ENCODE results near the gene MSL2. TPM values are rescaled to one million over a fixed set of nuclear protein-coding genes. Genes with fewer than 3 reads are reported as not detected.

The MSL2 gene
- 37.1 TPM for total RNA-seq
- 7.2 TPM for polyA plus RNA-seq (ENCODE audit: insufficient read depth, low read depth, low replicate concordance)
- long read RNA-seq, donor 1, full-length matches to known transcripts = 1 of 22 reads
- long read RNA-seq, donor 1, partial matches to known transcripts = 21 of 22 reads
- long read RNA-seq, donor 1, other reads (novel, unspliced or antisense) = 0 of 22 reads
- long read RNA-seq, donor 2, full-length matches to known transcripts = 3 of 3 reads
- long read RNA-seq, donor 2, partial matches to known transcripts = 0 of 3 reads
- long read RNA-seq, donor 2, other reads (novel, unspliced or antisense) = 0 of 3 reads
- long read RNA-seq, donor 3, full-length matches to known transcripts = 9 of 9 reads
- long read RNA-seq, donor 3, partial matches to known transcripts = 0 of 9 reads
- long read RNA-seq, donor 3, other reads (novel, unspliced or antisense) = 0 of 9 reads
- long read RNA-seq, donor 4, full-length matches to known transcripts = 10 of 10 reads
- long read RNA-seq, donor 4, partial matches to known transcripts = 0 of 10 reads
- long read RNA-seq, donor 4, other reads (novel, unspliced or antisense) = 0 of 10 reads
- long read RNA-seq, donor 5, full-length matches to known transcripts = 1 of 1 reads
- long read RNA-seq, donor 5, partial matches to known transcripts = 0 of 1 reads
- long read RNA-seq, donor 5, other reads (novel, unspliced or antisense) = 0 of 1 reads
- long read RNA-seq, donor 6, full-length matches to known transcripts = 1 of 1 reads
- long read RNA-seq, donor 6, partial matches to known transcripts = 0 of 1 reads
- long read RNA-seq, donor 6, other reads (novel, unspliced or antisense) = 0 of 1 reads
- long read RNA-seq, donor 7, full-length matches to known transcripts = 3 of 9 reads
- long read RNA-seq, donor 7, partial matches to known transcripts = 2 of 9 reads
- long read RNA-seq, donor 7, other reads (novel, unspliced or antisense) = 4 of 9 reads
- long read RNA-seq, donor 8, full-length matches to known transcripts = 8 of 8 reads
- long read RNA-seq, donor 8, partial matches to known transcripts = 0 of 8 reads
- long read RNA-seq, donor 8, other reads (novel, unspliced or antisense) = 0 of 8 reads
- long read RNA-seq, donor 9, full-length matches to known transcripts = 6 of 11 reads
- long read RNA-seq, donor 9, partial matches to known transcripts = 5 of 11 reads
- long read RNA-seq, donor 9, other reads (novel, unspliced or antisense) = 0 of 11 reads
- long read RNA-seq, donor 10, full-length matches to known transcripts = 9 of 9 reads
- long read RNA-seq, donor 10, partial matches to known transcripts = 0 of 9 reads
- long read RNA-seq, donor 10, other reads (novel, unspliced or antisense) = 0 of 9 reads

GRCh38 chr3:136196064-136196400, at the start of gene MSL2:
Gene MSL2 (minus strand): TSS chr3:136196335. CDS start chr3:136195113, 1,222 bp downstream.
- Histone ChIP-seq H3K27ac (ENCODE audit: low read depth in 2 of 2, low read length in 2 of 2) (peak within 1 kb of the TSS; percentile 98 to 100), H3K27me3 (ENCODE audit: control insufficient read depth, insufficient read depth, low read length) (no peaks in the 10 kb centered on the region), H3K9me3 (ENCODE audit: control insufficient read depth in 2 of 3, insufficient read depth in 1 of 3, low read length in 3 of 3) (no peaks in the 10 kb centered on the region), H3K4me1 (ENCODE audit: control insufficient read depth in 2 of 3, insufficient read depth in 2 of 3, low read depth in 1 of 3, low read length in 3 of 3) (peaks cover 3 to 19% (median 5%) of the 10 kb centered on the region in 3 donors), H3K4me3 (ENCODE audit: low read length in 3 of 3) (peak within 1 kb of the TSS; percentile 83 to 97 (median 89)), H3K9ac (ENCODE audit: low read length in 3 of 3) (peak within 1 kb of the TSS; percentile 71 to 93 (median 82)), H3K36me3 (ENCODE audit: control insufficient read depth in 2 of 3, insufficient read depth in 3 of 3, low read length in 3 of 3) (no peaks in the 10 kb centered on the region)
- TF ChIP-seq CTCF (IDR thresholded peaks at IDR 0.05; ENCODE audit: borderline replicate concordance, extremely low read depth, insufficient read depth) = no peak
- intact Hi-C loops (cut with DNase I) = no loop called here
- DNase-seq = peak in 1 of 5 donors; percentile 80
- no peak for FAIRE-seq

GRCh38 chr3:136245691-136246090, 49.6 kb upstream of the MSL2 start:
- Histone ChIP-seq H3K36me3 (ENCODE audit: control insufficient read depth in 2 of 3, insufficient read depth in 3 of 3, low read length in 3 of 3) (no peaks in the 10 kb centered on the region), H3K27me3 (ENCODE audit: control insufficient read depth, insufficient read depth, low read length) (no peaks in the 10 kb centered on the region), H3K27ac (ENCODE audit: low read depth in 2 of 2, low read length in 2 of 2) (no peak overlapping the region), H3K4me1 (ENCODE audit: control insufficient read depth in 2 of 3, insufficient read depth in 2 of 3, low read depth in 1 of 3, low read length in 3 of 3) (peaks cover 0 to 4% (median 3%) of the 10 kb centered on the region in 3 donors), H3K9ac (ENCODE audit: low read length in 3 of 3) (no peak overlapping the region), H3K9me3 (ENCODE audit: control insufficient read depth in 2 of 3, insufficient read depth in 1 of 3, low read length in 3 of 3) (no peaks in the 10 kb centered on the region), H3K4me3 (ENCODE audit: low read length in 3 of 3) (no peak overlapping the region)
- FAIRE-seq = no peak
- DNase-seq = no peak
- TF ChIP-seq CTCF (IDR thresholded peaks at IDR 0.05; ENCODE audit: borderline replicate concordance, extremely low read depth, insufficient read depth) = no peak
- intact Hi-C loops (cut with DNase I) = no loop called here

- Histone ChIP-seq H3K9ac (ENCODE audit: low read length in 3 of 3) (no peak overlapping the region), H3K4me3 (ENCODE audit: low read length in 3 of 3) (no peak overlapping the region), H3K4me1 (ENCODE audit: control insufficient read depth in 2 of 3, insufficient read depth in 2 of 3, low read depth in 1 of 3, low read length in 3 of 3) (no peaks in the 10 kb centered on the region), H3K9me3 (ENCODE audit: control insufficient read depth in 2 of 3, insufficient read depth in 1 of 3, low read length in 3 of 3) (no peaks in the 10 kb centered on the region), H3K27ac (ENCODE audit: low read depth in 2 of 2, low read length in 2 of 2) (no peak overlapping the region), H3K36me3 (ENCODE audit: control insufficient read depth in 2 of 3, insufficient read depth in 3 of 3, low read length in 3 of 3) (no peaks in the 10 kb centered on the region), H3K27me3 (ENCODE audit: control insufficient read depth, insufficient read depth, low read length) (no peaks in the 10 kb centered on the region)
- peak in 3 of 5 donors; percentile 17 to 69 (median 35) for DNase-seq
- intact Hi-C loops (cut with DNase I) = no loop called here
- FAIRE-seq = no peak
- no peak for TF ChIP-seq CTCF (IDR thresholded peaks at IDR 0.05; ENCODE audit: borderline replicate concordance, extremely low read depth, insufficient read depth)
Observed at GRCh38 chr3:136239094-136239493, 43.0 kb upstream of the MSL2 start.

All from kidney (tissue), 22 donors.